ENCODE results near the gene PIK3R1.
"Not testable (repeated sequence)": the region's sequence is repeated elsewhere in the genome, so short reads cannot be mapped to it uniquely, and the experiment has no call there.

The PIK3R1 gene

GRCh38 chr5:68227532-68228160 is 12.1 kb downstream of the PIK3R1 start:
- DNase-seq, result no peak

GRCh38 chr5:68229416-68229815 is 13.9 kb downstream of the PIK3R1 start:
- DNase-seq, result no peak

- no peak for DNase-seq
Measured at GRCh38 chr5:68230285-68230684, 14.7 kb downstream of the PIK3R1 start.

- no peak for DNase-seq
Measured at GRCh38 chr5:68231414-68232076, 16.0 kb downstream of the PIK3R1 start.

GRCh38 chr5:68232277-68232676 is 16.7 kb downstream of the PIK3R1 start:
- DNase-seq, result no peak

- DNase-seq, result no peak
Measured at GRCh38 chr5:68233075-68233474, 17.5 kb downstream of the PIK3R1 start.

- DNase-seq, result not testable (repeated sequence)
Measured at GRCh38 chr5:68235229-68235628, 19.7 kb downstream of the PIK3R1 start.

- no peak for DNase-seq
Measured at GRCh38 chr5:68237715-68238114, 22.2 kb downstream of the PIK3R1 start.

GRCh38 chr5:68239487-68239886 is 23.9 kb downstream of the PIK3R1 start:
- DNase-seq, result peak; percentile 94

- peak; percentile 87 for DNase-seq
Measured at GRCh38 chr5:68240202-68240601, 24.6 kb downstream of the PIK3R1 start.

- no peak for DNase-seq
Measured at GRCh38 chr5:68240771-68241170, 25.2 kb downstream of the PIK3R1 start.

GRCh38 chr5:68242743-68243142 is 27.2 kb downstream of the PIK3R1 start:
- DNase-seq, result peak; percentile 35

- DNase-seq, result no peak
Measured at GRCh38 chr5:68243251-68243650, 27.7 kb downstream of the PIK3R1 start.

GRCh38 chr5:68243681-68244080 is 28.1 kb downstream of the PIK3R1 start:
- peak; percentile 51 for DNase-seq

GRCh38 chr5:68245319-68245718 is 29.8 kb downstream of the PIK3R1 start:
- DNase-seq, result no peak

GRCh38 chr5:68246802-68247201 is 31.2 kb downstream of the PIK3R1 start:
- DNase-seq, result no peak

GRCh38 chr5:68247627-68248026 is 32.1 kb downstream of the PIK3R1 start:
- no peak for DNase-seq

- no peak for DNase-seq
Measured at GRCh38 chr5:68248896-68249295, 33.3 kb downstream of the PIK3R1 start.

- DNase-seq, result no peak
Measured at GRCh38 chr5:68249520-68249919, 34.0 kb downstream of the PIK3R1 start.

- peak; percentile 12 for DNase-seq
Measured at GRCh38 chr5:68250661-68251298, 35.2 kb downstream of the PIK3R1 start.

GRCh38 chr5:68251386-68251785 is 35.8 kb downstream of the PIK3R1 start:
- no peak for DNase-seq

GRCh38 chr5:68251804-68252522 is 36.4 kb downstream of the PIK3R1 start:
- no peak for DNase-seq

All from MV-4-11 (cell line).